GM12892 (cell line): Measurements from ENCODE around the gene PPP2CA.

Source experiments
- POLR2A ChIP-seq: IDR thresholded peaks from 2 replicates; pipeline ENCODE4 v1.6.1; 2011; ENCODE audit warnings: low read depth, low read length, control low read depth
- POLR2AphosphoS5 ChIP-seq: IDR thresholded peaks from 2 replicates; pipeline ENCODE4 v1.6.1; 2011; ENCODE audit warnings: low read depth, low read length, control low read depth

GRCh38 chr5:134263801-134264200, 37.9 kb upstream of the PPP2CA start:
- TF ChIP-seq POLR2AphosphoS5 (no peak), POLR2A (no peak)
